IPS DF 6.9 (cell line): ENCODE data around the gene GALNT10.

Source experiments
- DNase-seq: peaks from one replicate; pipeline ENCODE4 v3.0.0-alpha.2; 2013; ENCODE audit warnings: low read depth, low spot score
- H3K27ac ChIP-seq: one replicate; pipeline ENCODE4 v1.5.1; 2013; ENCODE audit warnings: low read length, control low read depth
- H3K27me3 ChIP-seq: 2 replicates; pipeline ENCODE4 v1.6.1; 2013; ENCODE audit warnings: mild to moderate bottlenecking, low read length; ENCODE audit not compliant: control insufficient read depth, insufficient read depth
- H3K36me3 ChIP-seq: 2 replicates; pipeline ENCODE4 v1.6.1; 2013; ENCODE audit warnings: low read length; ENCODE audit not compliant: control insufficient read depth, insufficient read depth
- H3K4me1 ChIP-seq: 2 replicates; pipeline ENCODE4 v1.6.1; 2013; ENCODE audit warnings: low read length; ENCODE audit not compliant: control insufficient read depth, insufficient read depth
- H3K4me3 ChIP-seq: 2 replicates; pipeline ENCODE4 v1.5.1; 2013; ENCODE audit warnings: mild to moderate bottlenecking, low read length
- H3K9me3 ChIP-seq: 2 replicates; pipeline ENCODE4 v1.6.1; 2013; ENCODE audit warnings: low read length, inconsistent platforms; ENCODE audit not compliant: control insufficient read depth, insufficient read depth
- WGBS: extraction: QIAGEN DNeasy Blood & Tissue Kit; methylation state at CpG from one replicate; pipeline ENCODE4 v1.1.7; 2013; ENCODE audit warnings: mixed read lengths, missing lambda C conversion rate; ENCODE audit not compliant: insufficient read length, insufficient coverage; 5-methylcytosine and 5-hydroxymethylcytosine counted together

Gene GALNT10

GRCh38 chr5:154268073-154268472, 77.5 kb downstream of the GALNT10 start:
- Histone ChIP-seq H3K9me3 (no peaks in the 10 kb centered on the region), H3K4me3 (no peak overlapping the region), H3K4me1 (peaks cover 1% of the 10 kb centered on the region; the same call in 1 of the 2 replicates), H3K36me3 (no peaks in the 10 kb centered on the region), H3K27me3 (no peaks in the 10 kb centered on the region), H3K27ac (no peak overlapping the region)
- WGBS, result no CpG with 5 or more reads among the region's 3 CpGs
- DNase-seq, result no peak

GRCh38 chr5:154269414-154269813, 78.9 kb downstream of the GALNT10 start:
- no peak for DNase-seq
- Histone ChIP-seq H3K27me3 (no peaks in the 10 kb centered on the region), H3K27ac (no peak overlapping the region), H3K4me1 (peaks cover 1% of the 10 kb centered on the region; the same call in 1 of the 2 replicates), H3K4me3 (no peak overlapping the region), H3K36me3 (no peaks in the 10 kb centered on the region), H3K9me3 (no peaks in the 10 kb centered on the region)
- WGBS, result no CpG with 5 or more reads among the region's 3 CpGs

DNA sequence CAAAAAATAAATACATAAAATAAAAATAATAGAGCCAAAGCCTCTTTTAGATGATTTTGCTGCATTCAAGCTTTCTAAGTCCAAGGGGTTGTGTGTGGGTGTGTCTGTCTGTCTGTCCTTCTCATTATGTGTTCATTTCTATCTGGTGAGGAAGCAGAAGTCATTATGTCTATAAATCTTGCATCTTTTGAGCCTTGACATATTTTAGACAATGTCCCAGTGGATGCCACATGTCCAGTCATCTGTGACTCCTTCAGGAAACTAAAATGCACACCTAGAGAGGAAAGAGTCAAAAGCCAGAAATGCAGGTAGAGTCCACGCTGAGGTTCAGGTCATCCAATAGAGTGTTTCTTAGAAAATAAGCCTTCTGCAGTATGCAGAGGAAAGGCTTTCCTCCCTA, 80.9 kb downstream of the GALNT10 start:
- DNase-seq, result no peak
- Histone ChIP-seq H3K27ac (no peak overlapping the region), H3K36me3 (no peaks in the 10 kb centered on the region), H3K27me3 (no peaks in the 10 kb centered on the region), H3K4me3 (no peak overlapping the region), H3K4me1 (peaks cover 1% of the 10 kb centered on the region; the same call in 1 of the 2 replicates), H3K9me3 (no peaks in the 10 kb centered on the region)
- WGBS, result no CpG with 5 or more reads among the region's 1 CpG

GRCh38 chr5:154271936-154272514, 81.5 kb downstream of the GALNT10 start:
- no CpG with 5 or more reads among the region's 6 CpGs for WGBS
- Histone ChIP-seq H3K4me1 (peaks cover 1% of the 10 kb centered on the region; the same call in 1 of the 2 replicates), H3K36me3 (no peaks in the 10 kb centered on the region), H3K9me3 (no peaks in the 10 kb centered on the region), H3K27ac (no peak overlapping the region), H3K4me3 (no peak overlapping the region), H3K27me3 (no peaks in the 10 kb centered on the region)
- no peak for DNase-seq

DNA sequence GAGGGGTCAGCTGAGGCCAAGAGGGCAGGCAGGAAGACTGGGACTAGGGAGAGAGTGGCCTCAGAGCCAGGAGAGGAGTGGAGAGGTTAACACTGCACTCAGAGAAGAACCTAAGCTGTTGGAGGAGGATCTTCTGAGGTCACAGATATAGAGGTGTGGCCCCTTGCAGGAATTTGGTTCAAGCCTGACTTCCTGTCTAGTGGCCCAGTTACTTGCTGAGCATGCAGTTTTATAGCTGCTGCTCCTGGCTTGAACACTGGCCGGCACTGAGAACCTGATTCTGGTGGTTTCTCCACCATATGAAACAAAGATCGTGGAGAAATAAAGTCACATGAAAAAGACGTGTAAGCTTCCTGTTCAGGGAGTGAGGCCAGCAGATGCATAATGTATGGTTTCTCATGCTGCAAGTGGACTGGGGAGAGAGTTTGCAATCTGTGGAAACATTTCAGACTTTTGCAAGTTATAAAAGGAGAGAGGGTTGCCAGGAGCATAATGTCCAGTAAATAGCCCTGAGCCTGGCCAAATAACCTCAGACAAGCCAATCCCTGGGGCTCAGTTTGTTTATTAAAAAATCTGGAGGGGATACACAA, 82.6 kb downstream of the GALNT10 start:
- no peaks in the 10 kb centered on the region for H3K36me3 ChIP-seq
- no peak overlapping the region for H3K4me3 ChIP-seq
- no peaks in the 10 kb centered on the region for H3K4me1 ChIP-seq
- no peak for DNase-seq
- no peaks in the 10 kb centered on the region for H3K9me3 ChIP-seq
- H3K27ac ChIP-seq, result no peak overlapping the region
- WGBS, result no CpG with 5 or more reads among the region's 3 CpGs
- no peaks in the 10 kb centered on the region for H3K27me3 ChIP-seq

GRCh38 chr5:154273963-154274827, 83.7 kb downstream of the GALNT10 start:
- H3K4me1 ChIP-seq, result no peaks in the 10 kb centered on the region
- H3K27ac ChIP-seq, result no peak overlapping the region
- no peaks in the 10 kb centered on the region for H3K36me3 ChIP-seq
- H3K27me3 ChIP-seq, result no peaks in the 10 kb centered on the region
- no peaks in the 10 kb centered on the region for H3K9me3 ChIP-seq
- no peak for DNase-seq
- no CpG with 5 or more reads among the region's 2 CpGs for WGBS
- H3K4me3 ChIP-seq, result no peak overlapping the region

DNA sequence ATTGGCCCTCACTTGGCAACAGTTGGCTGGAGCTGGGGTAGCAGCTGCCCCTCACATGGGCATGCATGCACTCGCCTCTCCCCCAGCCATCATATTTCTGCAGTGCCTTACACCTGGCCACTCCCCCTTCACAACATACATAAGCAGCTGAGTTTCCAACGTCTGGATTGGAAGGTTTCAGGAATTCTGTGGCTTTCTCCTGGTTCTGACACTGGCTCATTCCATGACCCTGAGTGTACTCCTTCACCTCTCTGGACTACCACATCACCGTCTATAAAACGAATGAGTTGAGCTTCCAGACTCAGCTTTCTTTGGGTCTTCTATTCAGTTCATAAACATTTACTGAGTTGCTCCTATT, 84.3 kb downstream of the GALNT10 start:
- no peaks in the 10 kb centered on the region for H3K36me3 ChIP-seq
- DNase-seq, result no peak
- no peaks in the 10 kb centered on the region for H3K4me1 ChIP-seq
- no peak overlapping the region for H3K27ac ChIP-seq
- no peaks in the 10 kb centered on the region for H3K27me3 ChIP-seq
- no CpG with 5 or more reads among the region's 4 CpGs for WGBS
- no peak overlapping the region for H3K4me3 ChIP-seq
- no peaks in the 10 kb centered on the region for H3K9me3 ChIP-seq

DNA sequence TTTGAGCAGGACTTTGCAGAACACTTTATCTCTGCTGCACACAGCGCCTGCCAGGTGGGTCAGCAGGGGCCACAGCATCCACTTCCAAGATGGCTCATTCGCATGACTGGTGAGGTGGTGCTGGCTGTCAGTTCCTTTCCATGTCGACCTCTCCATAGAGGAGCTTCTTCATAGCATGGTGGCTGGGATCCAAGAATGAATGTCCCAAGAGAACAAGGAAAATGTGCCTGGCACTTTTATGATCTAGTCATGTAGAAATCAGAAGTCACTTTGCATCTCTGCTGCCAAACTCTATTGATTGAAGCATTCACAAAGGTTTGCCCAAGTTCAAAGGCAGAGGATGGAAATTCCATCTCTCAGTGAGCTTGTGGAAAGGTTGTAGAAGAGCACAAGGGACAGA, 85.0 kb downstream of the GALNT10 start:
- WGBS, result no CpG with 5 or more reads among the region's 3 CpGs
- Histone ChIP-seq H3K27ac (no peak overlapping the region), H3K4me1 (no peaks in the 10 kb centered on the region)

DNA sequence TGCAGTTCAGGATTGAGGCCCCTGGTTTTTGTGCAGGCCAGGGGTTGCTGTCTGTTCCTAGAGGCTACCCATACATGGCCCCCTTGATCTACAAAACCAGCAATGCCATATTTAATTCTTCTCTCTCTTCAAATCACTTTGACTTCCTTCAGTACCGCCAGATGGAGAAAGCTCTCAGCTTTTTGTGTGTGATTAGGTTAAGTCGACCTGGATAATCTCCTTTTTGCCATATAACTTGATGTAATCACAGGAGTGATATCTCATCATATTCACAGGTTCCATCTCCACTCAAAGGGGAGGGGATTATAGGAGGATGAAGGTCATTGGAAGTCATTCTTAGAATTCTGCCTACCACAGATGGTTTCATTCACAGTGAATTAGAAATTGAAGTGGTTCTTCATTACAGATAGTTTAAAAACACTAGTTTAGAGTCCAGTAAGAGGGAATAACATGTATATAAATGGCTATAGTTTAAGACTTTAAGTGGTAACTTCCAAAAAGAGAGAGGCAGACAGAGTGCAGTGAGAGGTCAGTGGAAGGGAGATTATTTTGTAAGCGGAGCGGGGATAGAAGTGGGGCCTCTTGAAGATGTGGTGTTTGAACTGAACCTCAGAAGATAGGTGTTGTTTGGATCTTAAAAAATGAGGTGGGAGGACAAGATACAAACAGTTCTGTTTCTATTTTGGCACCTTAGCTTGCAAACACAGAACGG, 85.9 kb downstream of the GALNT10 start:
- WGBS, result 100% methylated on average over 2 of the region's 5 CpGs
- Histone ChIP-seq H3K4me3 (no peak overlapping the region), H3K9me3 (no peaks in the 10 kb centered on the region), H3K27me3 (no peaks in the 10 kb centered on the region), H3K36me3 (no peaks in the 10 kb centered on the region), H3K27ac (no peak overlapping the region), H3K4me1 (no peaks in the 10 kb centered on the region)
- no peak for DNase-seq

More for the DNA sequence above, 85.0 kb downstream of the GALNT10 start:
- DNase-seq, result no peak
- Histone ChIP-seq H3K36me3 (no peaks in the 10 kb centered on the region), H3K27me3 (no peaks in the 10 kb centered on the region), H3K9me3 (no peaks in the 10 kb centered on the region), H3K4me3 (no peak overlapping the region)

GRCh38 chr5:154276973-154277331, 86.4 kb downstream of the GALNT10 start:
- no peaks in the 10 kb centered on the region for H3K36me3 ChIP-seq
- no CpG with 5 or more reads among the region's 1 CpG for WGBS
- no peaks in the 10 kb centered on the region for H3K4me1 ChIP-seq
- no peak overlapping the region for H3K27ac ChIP-seq
- H3K9me3 ChIP-seq, result no peaks in the 10 kb centered on the region
- no peaks in the 10 kb centered on the region for H3K27me3 ChIP-seq
- DNase-seq, result no peak
- no peak overlapping the region for H3K4me3 ChIP-seq
